Measurements from ENCODE around the gene SDF2L1.
"Not testable (repeated sequence)": the region's sequence is repeated elsewhere in the genome, so short reads cannot be mapped to it uniquely, and the experiment has no call there.

The SDF2L1 gene

DNA sequence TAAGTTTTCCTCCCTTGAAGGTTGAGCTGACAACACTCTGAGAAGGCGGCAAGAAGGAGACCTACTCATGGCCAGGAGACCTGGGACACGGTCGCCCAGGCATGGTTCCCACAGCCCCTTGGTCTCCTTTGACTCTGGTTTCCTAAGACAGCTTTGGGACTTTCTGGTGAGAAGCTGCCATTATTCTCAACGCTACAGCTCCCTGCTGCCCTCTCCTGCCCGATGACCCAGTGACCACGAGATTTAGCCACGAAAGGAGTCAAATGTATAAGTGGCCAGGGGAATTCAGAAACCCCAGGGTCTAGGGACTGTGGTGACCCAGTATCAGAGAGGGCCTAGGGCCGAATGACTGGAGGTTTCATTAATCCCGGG is 699 bp upstream of the SDF2L1 start:
- H3K9ac ChIP-seq (ENCODE audit: low read length in 2 of 2) = peak overlapping the region; percentile 36 to 73
- H3K27ac ChIP-seq (ENCODE audit: low read length) = peak overlapping the region; percentile 41
- H3K9me3 ChIP-seq (ENCODE audit: control insufficient read depth in 2 of 2, low read length in 2 of 2) = no peaks in the 10 kb centered on the region
- H3K4me1 ChIP-seq (ENCODE audit: control insufficient read depth, insufficient read depth, low read length) = peaks cover 23% of the 10 kb centered on the region
- H3K4me3 ChIP-seq (ENCODE audit: low read length in 2 of 2) = peak overlapping the region; percentile 37 to 87
- H3K36me3 ChIP-seq (ENCODE audit: control insufficient read depth in 2 of 2, insufficient read depth in 2 of 2, low read length in 2 of 2) = peaks cover 0 to 4% of the 10 kb centered on the region in 2 donors
- H3K27me3 ChIP-seq (ENCODE audit: control insufficient read depth in 1 of 2, insufficient read depth in 2 of 2, low read length in 2 of 2) = no peaks in the 10 kb centered on the region

DNA sequence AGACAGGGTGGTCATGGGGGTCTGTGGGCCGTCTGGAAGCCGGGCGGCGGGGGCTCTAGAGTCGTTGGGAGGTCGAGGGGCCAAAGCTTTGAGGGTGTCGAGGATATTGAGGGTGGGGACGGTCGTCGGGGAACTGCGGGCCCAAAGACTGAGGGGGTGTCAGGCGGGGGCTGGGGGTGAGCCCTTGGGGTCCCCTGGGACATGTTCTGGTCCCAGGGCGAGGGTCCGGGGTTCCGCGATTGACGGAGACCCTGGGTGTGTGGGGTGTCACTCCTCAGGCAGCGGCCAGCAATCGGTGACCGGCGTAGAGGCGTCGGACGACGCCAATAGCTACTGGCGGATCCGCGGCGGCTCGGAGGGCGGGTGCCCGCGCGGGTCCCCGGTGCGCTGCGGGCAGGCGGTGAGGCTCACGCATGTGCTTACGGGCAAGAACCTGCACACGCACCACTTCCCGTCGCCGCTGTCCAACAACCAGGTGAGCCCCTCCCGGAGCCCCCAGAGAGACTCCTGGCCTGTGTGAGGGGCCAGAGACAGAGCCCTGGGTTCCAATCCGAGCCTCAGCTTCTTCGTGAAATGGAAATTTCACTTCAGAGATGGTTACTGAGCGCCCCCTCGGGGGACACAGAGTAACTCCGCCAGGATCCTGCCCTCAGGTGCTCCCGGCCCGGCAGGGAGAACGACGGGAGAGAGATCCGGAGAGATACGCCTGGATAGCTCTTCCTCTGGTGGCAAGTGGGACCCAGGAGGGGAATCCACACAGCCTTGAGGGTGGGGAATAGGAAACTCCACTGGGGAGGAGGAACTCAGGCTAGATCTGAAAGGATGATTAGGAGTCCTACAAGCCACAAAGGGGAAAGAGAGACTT is 714 bp downstream of the SDF2L1 start:
- peak overlapping the region; percentile 46 for H3K27ac ChIP-seq (ENCODE audit: low read length)

GRCh38 chr22:21643533-21644357 is 1.6 kb downstream of the SDF2L1 start:
- Histone ChIP-seq H3K27ac (ENCODE audit: low read length) (no peak overlapping the region), H3K9ac (ENCODE audit: low read length in 2 of 2) (no peak overlapping the region), H3K27me3 (ENCODE audit: control insufficient read depth in 1 of 2, insufficient read depth in 2 of 2, low read length in 2 of 2) (no peaks in the 10 kb centered on the region), H3K9me3 (ENCODE audit: control insufficient read depth in 2 of 2, low read length in 2 of 2) (no peaks in the 10 kb centered on the region), H3K36me3 (ENCODE audit: control insufficient read depth in 2 of 2, insufficient read depth in 2 of 2, low read length in 2 of 2) (peaks cover 0 to 4% of the 10 kb centered on the region in 2 donors), H3K4me3 (ENCODE audit: low read length in 2 of 2) (peak overlapping the region in 1 of 2 donors; percentile 87), H3K4me1 (ENCODE audit: control insufficient read depth, insufficient read depth, low read length) (peaks cover 23% of the 10 kb centered on the region)

More for the DNA sequence above, 714 bp downstream of the SDF2L1 start:
- Histone ChIP-seq H3K9me3 (ENCODE audit: control insufficient read depth in 2 of 2, low read length in 2 of 2) (no peaks in the 10 kb centered on the region), H3K36me3 (ENCODE audit: control insufficient read depth in 2 of 2, insufficient read depth in 2 of 2, low read length in 2 of 2) (peaks cover 0 to 4% of the 10 kb centered on the region in 2 donors), H3K27me3 (ENCODE audit: control insufficient read depth in 1 of 2, insufficient read depth in 2 of 2, low read length in 2 of 2) (no peaks in the 10 kb centered on the region), H3K9ac (ENCODE audit: low read length in 2 of 2) (peak overlapping the region; percentile 62 to 64), H3K4me3 (ENCODE audit: low read length in 2 of 2) (peak overlapping the region; percentile 87 to 88), H3K4me1 (ENCODE audit: control insufficient read depth, insufficient read depth, low read length) (peaks cover 23% of the 10 kb centered on the region)

DNA sequence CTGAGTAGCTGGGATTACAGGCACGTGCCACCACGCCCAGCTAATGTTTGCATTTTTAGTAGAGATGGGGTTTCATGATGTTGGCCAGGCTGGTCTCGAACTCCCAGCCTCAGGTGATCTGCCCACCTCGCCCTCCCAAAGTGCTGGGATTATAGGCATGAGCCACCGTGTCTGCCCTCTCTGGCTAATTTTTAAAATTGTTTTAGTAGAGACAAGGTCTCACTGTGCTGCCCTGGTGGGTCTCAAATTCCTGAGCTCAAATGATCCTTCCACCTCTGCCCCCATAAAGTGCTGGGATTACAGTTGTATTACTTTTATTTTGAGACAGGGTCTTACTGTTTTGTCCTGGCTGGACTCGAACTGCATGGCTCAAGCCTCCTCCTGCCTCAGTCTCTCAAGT is 3.4 kb downstream of the SDF2L1 start:
- H3K9ac ChIP-seq (ENCODE audit: low read length in 2 of 2); H3K27me3 ChIP-seq (ENCODE audit: control insufficient read depth in 1 of 2, insufficient read depth in 2 of 2, low read length in 2 of 2); H3K36me3 ChIP-seq (ENCODE audit: control insufficient read depth in 2 of 2, insufficient read depth in 2 of 2, low read length in 2 of 2); H3K4me3 ChIP-seq (ENCODE audit: low read length in 2 of 2); H3K27ac ChIP-seq (ENCODE audit: low read length); H3K9me3 ChIP-seq (ENCODE audit: control insufficient read depth in 2 of 2, low read length in 2 of 2): not testable (repeated sequence)
- H3K4me1 ChIP-seq (ENCODE audit: control insufficient read depth, insufficient read depth, low read length) = peaks cover 23% of the 10 kb centered on the region

DNA sequence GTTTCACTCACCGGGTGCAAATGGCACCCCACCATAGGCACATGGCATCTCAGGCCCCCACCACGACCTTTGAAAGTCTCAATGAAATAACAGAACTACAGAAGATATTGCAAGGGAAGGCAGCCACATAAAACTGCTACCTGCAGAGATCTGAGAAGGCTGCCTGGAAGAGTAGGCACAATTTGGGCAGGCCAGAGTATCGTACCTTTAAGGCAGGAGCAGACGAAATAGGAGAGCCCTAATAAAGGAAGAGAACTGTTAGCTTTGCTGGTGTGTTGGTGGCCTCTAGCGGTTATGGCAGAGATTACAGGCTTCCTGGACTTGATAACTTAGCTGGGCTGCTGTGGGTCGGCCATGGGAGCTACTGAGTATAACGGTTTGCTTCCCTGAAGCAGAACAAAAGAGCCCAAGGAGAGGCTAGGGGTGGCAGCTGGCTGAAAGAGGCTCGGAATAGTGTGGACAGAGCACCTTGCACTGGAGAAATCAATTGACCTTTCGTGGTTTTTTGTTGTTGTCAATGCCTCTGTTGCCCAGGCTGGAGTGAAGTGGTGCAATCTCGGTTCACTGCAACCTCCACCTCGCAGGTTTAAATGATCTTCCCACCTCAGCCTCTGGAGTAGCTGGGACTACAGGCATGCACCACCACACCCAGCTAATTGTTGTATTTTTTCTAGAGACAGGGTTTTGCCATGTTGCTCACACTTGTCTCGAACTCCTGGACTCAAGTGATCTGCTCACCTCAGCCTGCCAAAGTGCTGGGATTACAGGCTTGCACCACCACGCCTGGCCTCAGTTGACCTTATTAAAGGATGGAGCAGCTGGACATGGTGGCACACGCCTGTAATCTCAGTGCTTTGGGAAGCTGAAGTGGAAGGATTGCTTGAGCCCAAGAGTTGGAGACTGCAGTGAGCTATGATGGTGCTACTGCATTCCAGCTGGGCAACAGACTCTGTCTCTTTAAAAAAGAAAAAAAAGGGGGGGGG is 4.8 kb downstream of the SDF2L1 start:
- H3K9me3 ChIP-seq (ENCODE audit: control insufficient read depth in 2 of 2, low read length in 2 of 2) = no peaks in the 10 kb centered on the region
- no peak overlapping the region for H3K9ac ChIP-seq (ENCODE audit: low read length in 2 of 2)
- no peak overlapping the region for H3K27ac ChIP-seq (ENCODE audit: low read length)
- H3K4me1 ChIP-seq (ENCODE audit: control insufficient read depth, insufficient read depth, low read length) = peaks cover 22% of the 10 kb centered on the region
- H3K36me3 ChIP-seq (ENCODE audit: control insufficient read depth in 2 of 2, insufficient read depth in 2 of 2, low read length in 2 of 2) = peaks cover 0 to 4% of the 10 kb centered on the region in 2 donors
- no peaks in the 10 kb centered on the region for H3K27me3 ChIP-seq (ENCODE audit: control insufficient read depth in 1 of 2, insufficient read depth in 2 of 2, low read length in 2 of 2)
- H3K4me3 ChIP-seq (ENCODE audit: low read length in 2 of 2) = no peak overlapping the region

DNA sequence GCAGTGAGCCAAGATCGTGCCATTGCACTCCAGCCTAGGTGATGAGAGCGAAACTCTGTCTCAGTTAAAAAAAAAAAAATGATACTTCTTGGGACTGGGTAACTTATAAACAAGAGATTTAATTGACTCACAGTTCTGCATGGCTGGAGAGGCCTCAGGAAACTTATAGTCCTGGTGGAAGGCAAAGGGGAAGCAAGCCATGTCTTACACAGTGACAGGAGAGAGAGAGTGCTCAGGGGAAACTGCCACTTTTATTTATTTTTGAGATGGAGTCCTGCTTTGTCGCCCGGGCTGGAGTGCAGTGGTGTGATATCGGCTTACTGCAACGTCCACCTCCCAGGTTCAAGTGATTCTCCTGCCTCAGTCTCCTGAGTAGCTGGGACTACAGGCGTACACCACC is 8.2 kb downstream of the SDF2L1 start:
- Histone ChIP-seq H3K4me3 (ENCODE audit: low read length in 2 of 2) (no peak overlapping the region), H3K27ac (ENCODE audit: low read length) (no peak overlapping the region), H3K27me3 (ENCODE audit: control insufficient read depth in 1 of 2, insufficient read depth in 2 of 2, low read length in 2 of 2) (peaks cover 0 to 2% of the 10 kb centered on the region in 2 donors), H3K9ac (ENCODE audit: low read length in 2 of 2) (no peak overlapping the region), H3K4me1 (ENCODE audit: control insufficient read depth, insufficient read depth, low read length) (peaks cover 13% of the 10 kb centered on the region), H3K9me3 (ENCODE audit: control insufficient read depth in 2 of 2, low read length in 2 of 2) (no peaks in the 10 kb centered on the region), H3K36me3 (ENCODE audit: control insufficient read depth in 2 of 2, insufficient read depth in 2 of 2, low read length in 2 of 2) (no peaks in the 10 kb centered on the region)

DNA sequence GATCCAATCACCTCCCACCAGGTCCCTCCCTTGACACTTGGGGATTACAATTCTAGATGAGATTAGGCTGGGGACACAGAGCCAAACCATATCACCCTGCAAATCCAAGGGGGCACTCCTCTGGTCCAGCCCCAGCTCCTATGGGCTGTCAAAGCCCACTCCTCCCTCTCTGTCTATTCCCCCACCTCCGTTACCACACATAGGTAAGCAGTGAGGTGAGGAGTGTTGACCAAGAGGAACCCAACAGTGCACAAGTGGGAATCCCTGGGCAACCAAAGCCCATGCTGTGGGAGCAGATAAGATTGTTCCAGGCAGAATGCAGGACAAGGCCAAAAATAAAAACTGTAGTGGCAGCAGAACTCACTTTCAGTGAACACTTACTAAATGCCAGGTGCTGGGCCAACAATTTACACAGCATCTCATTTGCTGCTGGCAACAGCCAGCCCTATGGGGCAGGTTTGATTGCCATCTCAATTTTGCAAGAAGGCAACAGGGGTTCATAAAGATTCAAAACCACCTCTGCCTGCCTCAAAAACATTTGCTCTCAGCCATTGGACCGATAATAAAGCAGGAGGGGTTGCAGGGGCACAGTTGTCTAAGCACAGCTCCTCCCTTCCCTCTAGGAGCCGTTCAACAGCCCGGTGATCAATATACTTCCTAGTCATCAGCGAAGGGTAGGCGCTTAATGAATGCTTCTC is 8.9 kb downstream of the SDF2L1 start:
- H3K27ac ChIP-seq (ENCODE audit: low read length) = no peak overlapping the region
- peaks cover 0 to 2% of the 10 kb centered on the region in 2 donors for H3K27me3 ChIP-seq (ENCODE audit: control insufficient read depth in 1 of 2, insufficient read depth in 2 of 2, low read length in 2 of 2)
- H3K9ac ChIP-seq (ENCODE audit: low read length in 2 of 2) = peak overlapping the region in 1 of 2 donors; percentile 56
- peaks cover 13% of the 10 kb centered on the region for H3K4me1 ChIP-seq (ENCODE audit: control insufficient read depth, insufficient read depth, low read length)
- no peaks in the 10 kb centered on the region for H3K9me3 ChIP-seq (ENCODE audit: control insufficient read depth in 2 of 2, low read length in 2 of 2)
- peak overlapping the region; percentile 67 to 79 for H3K4me3 ChIP-seq (ENCODE audit: low read length in 2 of 2)
- H3K36me3 ChIP-seq (ENCODE audit: control insufficient read depth in 2 of 2, insufficient read depth in 2 of 2, low read length in 2 of 2) = no peaks in the 10 kb centered on the region

DNA sequence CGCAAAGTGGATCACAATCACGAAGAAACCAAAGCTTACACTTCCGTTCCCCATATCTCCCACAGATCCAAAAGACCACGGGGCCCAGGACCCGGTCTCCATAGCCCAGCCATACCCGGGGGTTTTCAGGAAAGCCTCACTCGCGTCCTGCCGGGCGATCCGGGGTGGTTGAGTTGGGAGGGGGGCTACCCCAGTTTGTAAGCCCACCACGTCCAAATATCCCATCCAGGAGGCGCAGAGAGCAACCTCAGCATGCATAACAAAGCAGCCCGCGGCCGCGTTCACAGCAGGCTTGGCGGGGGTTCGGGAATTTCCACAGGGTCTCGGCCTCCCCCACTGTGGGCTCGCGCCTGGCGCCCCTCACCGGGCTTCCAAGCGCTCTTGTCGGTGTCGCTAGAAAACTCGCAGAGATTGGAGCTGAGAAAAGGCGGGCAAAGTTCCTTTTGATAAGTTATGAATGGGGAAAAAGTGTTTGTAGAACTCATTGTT is 9.5 kb downstream of the SDF2L1 start:
- Histone ChIP-seq H3K27ac (ENCODE audit: low read length) (no peak overlapping the region), H3K9ac (ENCODE audit: low read length in 2 of 2) (peak overlapping the region; percentile 47 to 56)

GRCh38 chr22:21652010-21652546 is 10.0 kb downstream of the SDF2L1 start:
- Histone ChIP-seq H3K4me3 (ENCODE audit: low read length in 2 of 2) (peak overlapping the region; percentile 58 to 79), H3K36me3 (ENCODE audit: control insufficient read depth in 2 of 2, insufficient read depth in 2 of 2, low read length in 2 of 2) (no peaks in the 10 kb centered on the region), H3K27me3 (ENCODE audit: control insufficient read depth in 1 of 2, insufficient read depth in 2 of 2, low read length in 2 of 2) (peaks cover 6 to 7% of the 10 kb centered on the region in 2 donors), H3K9me3 (ENCODE audit: control insufficient read depth in 2 of 2, low read length in 2 of 2) (no peaks in the 10 kb centered on the region), H3K27ac (ENCODE audit: low read length) (no peak overlapping the region), H3K4me1 (ENCODE audit: control insufficient read depth, insufficient read depth, low read length) (peaks cover 13% of the 10 kb centered on the region), H3K9ac (ENCODE audit: low read length in 2 of 2) (no peak overlapping the region)

More for the DNA sequence above, 9.5 kb downstream of the SDF2L1 start:
- peak overlapping the region; percentile 67 to 79 for H3K4me3 ChIP-seq (ENCODE audit: low read length in 2 of 2)
- H3K9me3 ChIP-seq (ENCODE audit: control insufficient read depth in 2 of 2, low read length in 2 of 2) = no peaks in the 10 kb centered on the region
- peaks cover 3 to 4% of the 10 kb centered on the region in 2 donors for H3K27me3 ChIP-seq (ENCODE audit: control insufficient read depth in 1 of 2, insufficient read depth in 2 of 2, low read length in 2 of 2)
- H3K4me1 ChIP-seq (ENCODE audit: control insufficient read depth, insufficient read depth, low read length) = peaks cover 13% of the 10 kb centered on the region
- no peaks in the 10 kb centered on the region for H3K36me3 ChIP-seq (ENCODE audit: control insufficient read depth in 2 of 2, insufficient read depth in 2 of 2, low read length in 2 of 2)
